GM21619 (cell line): ENCODE results near the gene COL4A4.
"Not testable (repeated sequence)": the region's sequence is repeated elsewhere in the genome, so short reads cannot be mapped to it uniquely, and the experiment has no call there.

Experiments
- ATAC-seq: cut with Tn5 transposase; IDR thresholded peaks from one replicate; pipeline ENCODE4 v1.9.1; 2021; ENCODE audit not compliant: unreplicated experiment

COL4A4 gene

GRCh38 chr2:227117852-227118251 is 46.2 kb downstream of the COL4A4 start:
- ATAC-seq = no peak

GRCh38 chr2:227117027-227117426 is 47.0 kb downstream of the COL4A4 start:
- ATAC-seq = peak; percentile 78

DNA sequence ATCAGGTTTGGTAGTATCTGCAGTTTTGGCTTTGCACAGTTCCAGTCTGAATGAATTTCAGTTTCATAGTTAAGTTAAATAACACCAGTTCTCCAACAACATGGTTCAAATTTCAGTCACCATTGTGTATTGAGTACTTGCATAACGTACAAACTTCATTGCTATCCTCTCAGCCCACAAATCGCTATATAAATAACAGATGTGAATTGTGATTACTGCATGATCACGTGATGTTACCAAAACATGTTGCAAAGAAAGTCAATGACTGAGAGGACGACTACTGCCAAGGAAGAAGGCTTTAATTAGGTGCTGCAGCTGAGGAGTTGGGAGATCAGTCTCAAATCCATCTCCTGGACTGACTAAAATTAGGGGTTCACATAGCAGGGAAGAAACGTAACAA is 48.2 kb downstream of the COL4A4 start:
- no peak for ATAC-seq

DNA sequence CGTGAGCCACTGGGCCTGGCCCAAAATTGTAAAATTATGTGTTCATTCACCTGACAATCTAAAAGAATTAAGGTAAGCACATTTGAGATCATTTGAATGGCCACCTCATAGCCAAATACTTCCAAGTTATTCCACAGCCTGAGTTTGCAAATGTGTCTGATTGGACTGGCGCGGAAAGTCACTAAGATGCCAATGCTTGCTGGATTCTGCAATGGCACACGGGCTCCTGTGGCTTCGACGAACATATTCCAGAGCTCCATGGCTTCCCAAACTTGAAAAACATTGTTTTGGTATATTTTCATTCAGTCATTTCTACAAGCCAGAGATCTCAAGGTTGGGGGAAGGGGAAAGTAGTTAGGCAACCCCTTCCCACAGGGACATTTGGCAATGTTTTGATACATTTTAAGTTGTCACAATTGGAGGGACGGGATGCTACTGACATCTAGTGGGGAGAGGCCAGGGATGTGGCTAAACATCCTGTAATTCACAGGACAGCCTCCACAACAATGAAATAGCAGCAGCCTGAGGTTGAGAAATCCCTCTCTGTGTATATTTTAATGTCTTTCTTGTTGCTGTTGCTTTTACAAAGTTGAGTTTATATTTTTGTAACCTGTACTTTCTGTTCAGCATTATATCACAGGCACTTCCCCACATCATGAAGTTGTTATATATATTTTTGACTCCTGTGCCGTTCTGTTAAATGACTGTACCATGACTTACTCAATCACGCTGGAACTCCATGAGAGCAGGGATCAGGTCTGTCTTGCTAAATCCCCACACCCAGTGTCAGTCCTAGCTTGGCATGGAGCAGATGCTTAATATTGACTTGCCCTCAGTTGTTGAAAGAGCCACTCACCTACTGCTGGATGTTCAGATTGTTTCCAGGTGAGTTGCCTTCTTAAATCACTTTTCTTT is 56.9 kb downstream of the COL4A4 start:
- peak; percentile 76 for ATAC-seq

GRCh38 chr2:227103583-227103982 is 60.4 kb downstream of the COL4A4 start:
- ATAC-seq = no peak

DNA sequence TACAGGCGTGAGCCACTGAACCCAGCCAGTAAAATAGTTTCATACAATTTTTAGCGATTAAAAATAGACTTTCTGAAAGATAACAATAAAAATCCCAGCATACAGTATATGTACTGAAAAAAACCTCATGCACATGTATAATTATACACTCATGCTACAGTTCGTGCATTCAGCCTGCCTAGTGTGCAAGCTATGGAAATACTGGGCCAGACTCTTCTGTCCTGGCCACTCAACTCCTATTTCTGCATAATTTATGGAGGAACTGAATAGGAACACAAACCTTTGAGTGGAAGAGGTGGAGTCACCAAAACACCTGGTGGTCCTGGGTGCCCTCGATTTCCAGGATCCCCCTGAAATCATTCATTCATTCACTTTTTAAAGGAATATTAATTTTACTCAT is 64.7 kb downstream of the COL4A4 start:
- ATAC-seq = no peak

DNA sequence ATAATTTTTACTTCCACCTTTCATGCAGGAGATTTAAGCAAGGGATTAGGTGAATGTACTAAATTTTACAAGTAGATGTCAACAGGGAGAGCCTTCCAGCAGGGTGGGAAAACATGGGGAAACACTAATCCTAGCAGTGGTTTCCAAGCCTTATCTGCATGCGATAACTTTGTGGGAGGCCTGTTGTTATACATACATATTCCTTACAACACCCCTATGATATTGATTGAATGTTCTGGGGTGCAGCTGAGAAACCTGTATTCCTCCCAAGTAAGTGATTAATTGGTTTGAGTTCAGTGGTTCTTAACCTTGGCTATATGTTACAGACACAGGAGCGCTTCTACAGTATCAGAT is 65.9 kb downstream of the COL4A4 start:
- ATAC-seq = no peak

DNA sequence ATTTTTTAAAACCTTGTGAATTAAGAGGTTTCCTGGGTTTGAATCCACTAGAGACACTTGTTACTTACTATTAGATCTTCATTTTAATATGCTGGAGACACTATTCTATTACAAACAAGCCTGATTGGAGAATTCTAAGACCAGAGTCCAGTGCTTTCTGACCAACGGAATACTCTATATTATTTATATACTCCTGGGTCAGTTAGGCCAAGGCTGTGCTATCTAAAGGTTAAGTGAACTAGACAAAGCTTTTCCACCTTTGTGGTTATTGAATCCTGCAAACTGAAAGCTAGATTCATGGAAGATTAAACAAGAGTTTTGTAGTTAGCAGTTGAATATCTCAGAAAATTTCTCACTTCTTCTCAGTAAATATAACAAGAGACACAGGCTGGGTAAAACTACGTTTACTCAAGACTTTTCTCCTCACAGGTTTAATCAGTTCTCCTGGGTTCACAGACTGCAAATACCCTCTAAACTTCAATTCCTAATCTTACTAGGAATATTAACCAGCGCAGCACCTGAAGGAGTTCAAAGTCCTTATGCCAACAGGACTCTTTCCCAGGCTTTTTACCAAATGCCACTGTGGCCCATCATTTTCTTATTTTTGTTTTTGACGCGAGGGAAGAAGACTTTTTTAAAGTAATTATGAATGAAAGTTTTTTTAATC is 66.4 kb downstream of the COL4A4 start:
- no peak for ATAC-seq

GRCh38 chr2:227095346-227095745 is 68.7 kb downstream of the COL4A4 start:
- ATAC-seq = no peak

DNA sequence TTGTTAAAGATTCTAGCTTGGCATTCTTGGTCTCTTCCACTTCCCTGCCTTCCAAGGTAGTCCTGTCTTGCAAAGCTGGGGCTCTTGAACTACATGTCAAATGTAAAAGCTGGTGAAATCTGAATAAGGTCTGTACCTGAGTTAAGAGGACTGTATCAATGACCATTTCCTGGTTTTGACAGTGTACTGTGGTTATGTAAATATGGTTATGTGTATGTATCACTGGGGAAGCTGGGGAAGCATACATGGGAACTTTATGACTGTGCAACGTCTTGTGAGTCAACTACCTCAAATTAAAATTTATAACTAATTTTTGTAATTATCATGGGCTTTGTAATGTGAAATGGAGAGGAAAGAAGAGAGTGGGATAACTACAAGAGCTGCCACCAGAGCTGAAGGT is 81.7 kb downstream of the COL4A4 start:
- peak; percentile 99 for ATAC-seq

GRCh38 chr2:227079726-227080125 is 84.3 kb downstream of the COL4A4 start:
- no peak for ATAC-seq

DNA sequence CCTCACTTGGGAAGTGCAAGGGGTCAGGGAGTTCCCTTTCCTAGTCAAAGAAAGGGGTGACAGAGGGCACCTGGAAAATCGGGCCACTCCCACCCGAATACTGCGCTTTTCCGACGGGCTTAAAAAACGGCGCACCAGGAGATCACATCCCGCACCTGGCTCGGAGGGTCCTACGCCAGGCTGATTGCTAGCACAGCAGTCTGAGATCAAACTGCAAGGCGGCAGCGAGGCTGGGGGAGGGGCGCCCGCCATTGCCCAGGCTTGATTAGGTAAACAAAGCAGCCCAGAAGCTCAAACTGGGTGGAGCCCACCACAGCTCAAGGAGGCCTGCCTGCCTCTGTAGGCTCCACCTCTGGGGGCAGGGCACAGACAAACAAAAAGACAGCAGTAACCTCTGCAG is 98.9 kb downstream of the COL4A4 start:
- ATAC-seq = not testable (repeated sequence)

- ATAC-seq = no peak
Observed at GRCh38 chr2:227058888-227059399, 105.1 kb downstream of the COL4A4 start.

GRCh38 chr2:227057743-227058447 is 106.1 kb downstream of the COL4A4 start:
- no peak for ATAC-seq

- ATAC-seq = no peak
Observed at GRCh38 chr2:227057060-227057459, 106.9 kb downstream of the COL4A4 start.

DNA sequence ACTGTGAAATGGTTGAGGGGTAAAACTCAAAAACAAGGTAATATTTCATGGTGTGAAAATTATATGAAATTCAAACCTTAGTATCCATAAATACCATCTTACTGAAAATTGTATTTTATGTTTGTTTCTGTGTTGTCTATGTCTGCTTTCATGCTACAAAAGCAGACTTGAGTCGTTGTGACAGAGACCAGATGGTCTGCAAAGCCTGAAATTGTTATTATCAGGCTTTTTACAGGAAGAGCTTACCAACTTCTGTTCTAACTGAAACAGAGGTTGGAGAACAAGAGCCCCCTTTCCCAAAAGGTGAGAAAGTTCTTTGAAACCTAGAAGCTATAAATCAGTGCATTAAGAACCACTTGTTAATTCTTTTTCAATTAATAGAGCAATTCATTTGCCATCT is 110.0 kb downstream of the COL4A4 start:
- no peak for ATAC-seq

DNA sequence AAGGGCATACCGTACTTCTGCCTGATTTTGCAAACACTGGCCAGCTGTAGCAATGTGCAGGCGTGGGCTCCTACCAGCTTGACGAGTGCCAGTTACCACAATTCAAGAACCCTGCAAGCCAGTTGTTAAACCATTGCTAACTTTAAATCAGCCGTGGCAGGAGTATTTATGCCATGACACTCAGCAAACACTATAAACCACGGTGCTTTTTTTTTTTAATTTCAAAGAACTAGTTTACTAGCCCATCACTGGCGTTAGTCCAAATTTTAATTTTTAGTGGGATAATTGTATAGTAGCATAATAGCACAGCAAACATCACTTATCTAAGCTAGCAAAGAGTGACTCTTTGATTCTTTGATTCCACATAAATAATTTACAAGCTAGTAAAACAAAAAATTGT is 111.1 kb downstream of the COL4A4 start:
- no peak for ATAC-seq

- ATAC-seq = no peak
Observed at GRCh38 chr2:227043981-227044380, 120.0 kb downstream of the COL4A4 start.

DNA sequence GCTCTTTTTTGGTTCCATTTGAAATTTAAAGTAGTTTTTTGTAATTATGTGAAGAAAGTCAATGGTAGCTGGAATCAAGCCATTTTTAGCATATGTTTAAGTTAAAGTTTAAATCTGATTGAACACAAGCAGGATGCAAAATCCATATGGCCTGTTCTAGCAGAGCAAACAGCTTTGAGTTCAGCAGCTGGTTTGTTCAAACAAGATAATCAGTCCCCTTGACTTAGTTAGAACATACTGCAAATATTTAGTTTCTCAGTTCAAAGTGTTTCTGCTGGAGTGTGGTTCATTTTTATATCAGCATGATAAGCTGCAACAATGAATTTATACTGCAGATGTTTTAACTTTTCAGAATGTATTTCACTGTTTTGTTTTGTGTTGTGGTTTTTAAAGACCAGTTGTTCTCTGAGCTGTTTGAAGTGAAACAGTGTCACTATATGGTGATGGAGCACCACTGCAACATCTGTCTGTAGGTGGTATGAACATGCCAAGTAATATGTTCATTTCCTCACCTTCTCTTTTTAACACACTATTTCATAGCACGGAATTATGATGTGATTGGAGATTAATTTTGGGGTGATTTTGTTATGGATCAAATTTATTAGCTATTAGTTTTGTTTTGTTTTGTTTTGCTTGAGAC is 125.3 kb downstream of the COL4A4 start:
- no peak for ATAC-seq

DNA sequence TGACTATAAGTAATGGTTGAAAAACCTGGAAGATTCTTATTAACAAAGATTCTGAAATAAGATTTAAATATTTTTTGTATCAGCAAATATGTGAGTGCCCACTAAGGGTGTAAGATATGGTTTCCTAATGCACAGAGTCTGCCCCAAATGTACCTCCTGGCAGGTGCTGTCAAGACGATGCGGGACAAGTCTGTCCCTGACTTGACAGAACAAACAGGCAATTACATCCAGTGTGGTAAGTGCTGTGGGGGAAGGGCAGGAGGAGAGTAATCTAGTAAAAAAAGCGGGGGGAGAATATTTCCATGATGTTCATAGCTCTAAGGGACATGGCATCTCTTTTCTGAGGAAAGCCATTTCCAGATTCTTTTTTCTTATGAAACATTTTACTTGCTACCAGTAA is 127.5 kb downstream of the COL4A4 start:
- no peak for ATAC-seq

DNA sequence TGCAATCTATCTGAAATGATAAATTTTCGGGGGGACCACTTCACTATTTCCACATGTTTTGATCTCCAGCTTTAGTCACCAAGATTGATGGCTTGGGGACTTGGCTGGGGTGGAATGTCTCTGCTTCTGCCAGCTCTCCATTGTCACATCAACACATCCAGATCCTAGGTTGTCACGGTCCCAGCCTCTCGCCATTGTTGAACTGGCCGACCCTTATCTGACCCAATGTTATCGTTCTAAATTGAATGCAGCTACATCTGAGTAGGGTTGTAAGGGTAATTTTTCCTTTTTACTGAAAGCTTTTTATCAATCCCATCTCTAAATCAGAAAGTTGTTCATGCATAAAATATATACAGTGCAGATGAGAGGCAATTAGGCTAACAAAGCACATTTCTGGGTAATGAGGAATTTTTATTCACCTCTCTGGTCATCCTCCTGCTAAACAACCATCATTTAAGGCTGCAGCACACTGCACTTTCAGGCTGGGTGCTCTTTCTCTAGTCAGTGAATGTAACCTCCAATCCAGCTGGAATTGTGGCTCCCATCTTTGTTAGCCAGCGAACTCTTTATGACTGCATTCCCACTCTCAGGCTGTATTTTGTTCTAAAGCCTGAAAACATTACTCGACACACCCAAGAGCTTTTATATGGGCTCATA is 128.2 kb downstream of the COL4A4 start:
- no peak for ATAC-seq
